Glomerular visceral epithelial cell (primary cell): ENCODE data around the gene GRM2.

Experiments
- DNase-seq: peaks from one replicate; pipeline ENCODE4 v3.0.0-alpha.2; 2016; ENCODE audit errors: extremely low spot score

Gene GRM2

DNA sequence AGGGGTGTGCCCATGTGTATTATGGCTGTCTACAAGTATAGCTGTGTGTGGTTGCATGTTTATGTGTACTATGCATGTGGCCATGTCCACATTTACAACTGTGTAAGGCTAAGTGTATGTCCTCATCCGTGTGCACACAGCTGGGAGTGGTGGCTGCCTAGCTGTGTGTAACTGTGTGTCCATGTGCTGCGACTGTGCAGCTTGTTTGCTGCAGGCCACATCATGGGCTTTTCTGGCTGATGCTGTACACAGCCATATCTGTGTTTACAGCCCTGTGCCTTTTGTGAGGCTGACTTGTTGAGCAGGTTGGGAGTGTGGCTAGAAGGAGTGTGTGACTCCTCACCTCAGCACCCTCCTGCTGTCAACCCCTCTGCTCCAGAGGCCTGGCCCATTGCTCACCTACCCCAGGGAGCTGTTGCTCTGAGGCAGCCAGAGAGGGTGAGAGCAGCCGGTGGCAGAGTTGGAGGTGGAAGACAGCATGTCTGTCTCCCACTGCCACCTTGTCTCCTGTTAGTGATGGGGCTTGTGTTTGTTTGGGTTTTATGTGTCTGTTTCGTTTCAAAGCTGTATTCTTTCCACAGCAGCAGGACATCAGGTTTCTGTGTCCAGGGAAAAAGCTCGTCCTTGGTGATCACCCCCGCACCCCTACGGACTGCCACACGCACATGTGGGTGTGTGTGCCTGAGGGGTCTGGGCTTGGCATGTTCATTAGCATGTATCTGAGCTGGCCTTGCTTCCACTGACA lies 1.4 kb upstream of the GRM2 start:
- DNase-seq: no peak

DNA sequence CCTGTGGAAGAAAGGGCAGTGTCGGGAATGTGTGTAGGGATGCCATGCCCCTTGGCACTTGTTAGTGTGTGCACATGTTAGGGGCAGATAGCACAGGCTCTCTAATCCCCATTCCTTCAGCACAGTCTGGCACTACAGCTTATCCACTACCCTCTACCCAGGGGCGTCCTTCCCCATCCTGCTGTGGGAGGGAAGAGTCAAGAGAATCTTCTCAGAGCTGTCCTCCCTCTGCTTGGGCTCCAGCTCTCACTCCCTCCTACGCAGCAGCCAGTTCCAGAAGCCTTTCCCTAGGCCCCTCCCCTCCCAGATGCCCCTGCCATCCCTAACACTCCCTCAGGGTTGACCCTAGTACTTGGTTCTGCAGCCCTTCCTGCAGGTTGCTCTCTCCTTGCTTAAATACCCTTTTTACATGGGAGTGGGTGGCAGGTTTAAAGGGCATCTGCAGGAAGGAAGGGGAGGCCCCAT lies 815 bp upstream of the GRM2 start:
- no peak for DNase-seq

DNA sequence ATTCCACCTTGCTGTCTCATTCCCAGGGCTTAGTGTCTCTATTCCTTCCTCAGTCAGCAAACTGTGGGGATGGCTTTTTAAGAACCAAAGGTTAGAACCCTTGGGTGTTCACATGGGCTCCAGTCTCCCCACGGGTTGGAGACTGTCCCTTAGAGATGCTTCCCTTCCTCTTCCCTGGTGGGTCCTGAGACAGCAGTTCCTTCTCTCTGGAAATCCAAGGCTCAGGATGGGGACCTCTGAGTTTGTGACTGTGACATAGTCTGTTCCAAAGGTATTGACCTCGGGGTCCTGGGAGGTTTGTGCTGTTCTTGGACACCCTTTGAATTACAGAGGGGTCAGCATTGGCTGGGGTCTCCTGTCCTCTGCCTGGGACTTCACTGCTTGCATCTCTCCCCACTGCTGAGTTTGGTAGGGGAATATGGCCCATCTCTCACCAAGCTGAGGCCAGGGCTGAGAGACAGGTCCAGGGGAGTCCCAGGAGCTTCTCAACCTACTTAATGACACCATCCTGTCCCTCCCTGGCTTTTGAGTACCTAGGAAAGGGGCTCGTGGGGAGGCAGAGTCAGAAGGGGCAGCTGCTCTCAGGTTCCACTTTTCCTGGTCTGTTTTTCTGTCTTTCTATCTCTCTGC lies 1.5 kb downstream of the GRM2 start:
- no peak for DNase-seq

DNA sequence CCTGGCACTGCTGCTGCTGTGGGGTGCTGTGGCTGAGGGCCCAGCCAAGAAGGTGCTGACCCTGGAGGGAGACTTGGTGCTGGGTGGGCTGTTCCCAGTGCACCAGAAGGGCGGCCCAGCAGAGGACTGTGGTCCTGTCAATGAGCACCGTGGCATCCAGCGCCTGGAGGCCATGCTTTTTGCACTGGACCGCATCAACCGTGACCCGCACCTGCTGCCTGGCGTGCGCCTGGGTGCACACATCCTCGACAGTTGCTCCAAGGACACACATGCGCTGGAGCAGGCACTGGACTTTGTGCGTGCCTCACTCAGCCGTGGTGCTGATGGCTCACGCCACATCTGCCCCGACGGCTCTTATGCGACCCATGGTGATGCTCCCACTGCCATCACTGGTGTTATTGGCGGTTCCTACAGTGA lies 2.1 kb downstream of the GRM2 start:
- no peak for DNase-seq

DNA sequence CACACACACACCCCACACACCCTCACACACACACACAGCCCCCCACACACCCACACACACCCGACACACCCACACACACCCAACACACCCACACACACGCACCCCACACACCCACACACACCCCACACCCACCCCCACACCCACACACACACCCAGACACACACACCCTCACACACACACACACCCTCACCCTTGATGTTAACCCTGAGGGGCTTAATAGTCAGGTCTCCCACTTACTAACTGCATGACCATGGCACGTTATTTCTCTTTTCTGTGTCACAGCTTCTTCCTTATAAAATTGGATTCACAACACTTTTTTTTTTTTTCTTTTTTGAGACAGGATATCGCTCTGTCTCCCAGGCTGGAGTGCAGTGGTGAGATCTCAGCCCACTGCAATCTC lies 2.8 kb downstream of the GRM2 start:
- no peak for DNase-seq

DNA sequence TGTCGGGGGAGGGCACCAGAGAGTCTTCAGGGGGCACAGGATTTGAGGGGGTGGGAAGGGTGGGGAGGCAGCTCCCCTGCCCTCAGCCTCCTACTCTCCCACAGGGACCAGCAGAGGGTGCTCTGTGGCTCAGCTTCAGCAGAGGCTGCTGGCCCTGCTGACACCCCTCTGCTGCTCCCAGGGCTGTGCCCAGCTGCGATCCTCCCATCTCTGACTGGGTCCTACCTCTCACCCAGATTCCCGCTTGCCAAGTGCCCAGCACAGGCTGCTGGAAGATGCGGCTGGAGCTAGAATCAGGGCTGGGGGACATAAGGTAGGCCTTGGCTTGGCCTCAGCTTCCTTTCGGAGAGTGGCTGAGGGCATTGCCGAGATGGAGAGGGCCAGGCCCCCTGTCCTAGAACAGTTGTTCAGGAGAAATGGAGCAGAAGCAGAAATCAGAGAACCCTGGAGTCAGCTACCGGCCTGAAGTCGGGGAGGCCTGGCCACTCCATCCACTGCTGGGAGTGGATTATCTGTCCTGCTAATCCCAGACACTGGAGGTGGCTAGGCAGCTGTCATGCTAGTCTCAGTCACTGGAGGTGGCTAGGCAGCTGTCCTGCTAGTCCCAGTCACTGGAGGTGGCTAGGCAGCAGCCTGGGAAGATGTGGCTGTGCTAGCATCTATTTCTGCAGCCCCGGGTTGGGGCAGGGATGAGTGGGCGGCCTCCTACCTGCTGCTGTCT lies 3.9 kb downstream of the GRM2 start:
- no peak for DNase-seq

DNA sequence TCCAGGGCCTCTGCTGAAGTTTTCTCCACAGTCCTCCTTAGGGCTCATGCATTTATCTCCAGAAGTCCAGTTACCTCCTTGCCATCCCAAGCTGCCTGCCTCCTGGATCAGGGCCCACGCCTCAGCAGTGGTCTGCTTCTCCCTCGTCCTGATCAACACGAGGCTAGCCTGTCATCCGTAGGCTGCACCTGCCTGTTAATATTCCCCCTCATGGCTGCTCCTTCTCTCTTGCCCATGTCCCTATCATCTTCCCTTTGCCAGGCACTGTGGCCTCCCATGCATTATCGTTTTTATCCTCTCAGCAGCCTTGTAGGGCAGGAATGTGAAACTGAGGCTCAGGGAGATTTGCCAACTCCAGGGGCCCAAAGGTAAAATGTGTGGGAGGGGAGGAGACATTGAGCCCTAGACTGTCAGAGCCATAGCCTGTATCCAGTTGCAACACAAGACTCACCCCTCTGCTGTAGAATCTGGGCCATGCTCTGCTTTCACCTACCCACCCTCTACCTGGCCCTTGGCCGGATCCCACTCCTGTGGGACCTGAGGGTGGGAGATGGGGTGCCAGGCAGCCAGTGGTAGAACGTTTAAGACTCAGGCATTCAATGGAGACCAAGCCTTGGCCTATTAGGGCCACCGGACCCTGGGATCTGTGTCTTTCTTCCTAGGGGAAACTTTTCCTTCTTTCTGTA lies 4.6 kb downstream of the GRM2 start:
- no peak for DNase-seq

DNA sequence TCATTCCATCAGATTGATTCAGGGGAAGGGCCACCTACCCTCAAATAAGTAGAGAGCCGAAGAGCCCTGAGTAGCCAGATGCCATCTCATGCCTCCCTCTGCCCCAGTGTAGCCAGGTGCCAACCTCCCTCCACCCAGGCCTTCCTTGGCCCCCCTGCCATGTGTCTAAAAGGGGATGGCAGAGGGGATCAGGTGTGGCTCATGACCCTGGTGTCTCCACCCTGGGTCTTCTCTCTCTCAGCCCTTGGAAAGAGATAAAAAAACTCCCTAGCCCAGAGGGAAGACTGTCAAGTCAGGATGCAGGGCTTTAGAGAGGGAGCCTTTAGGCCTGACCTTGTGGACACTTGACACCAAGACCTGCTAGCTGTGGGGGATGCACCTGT lies 5.2 kb downstream of the GRM2 start:
- DNase-seq: no peak

DNA sequence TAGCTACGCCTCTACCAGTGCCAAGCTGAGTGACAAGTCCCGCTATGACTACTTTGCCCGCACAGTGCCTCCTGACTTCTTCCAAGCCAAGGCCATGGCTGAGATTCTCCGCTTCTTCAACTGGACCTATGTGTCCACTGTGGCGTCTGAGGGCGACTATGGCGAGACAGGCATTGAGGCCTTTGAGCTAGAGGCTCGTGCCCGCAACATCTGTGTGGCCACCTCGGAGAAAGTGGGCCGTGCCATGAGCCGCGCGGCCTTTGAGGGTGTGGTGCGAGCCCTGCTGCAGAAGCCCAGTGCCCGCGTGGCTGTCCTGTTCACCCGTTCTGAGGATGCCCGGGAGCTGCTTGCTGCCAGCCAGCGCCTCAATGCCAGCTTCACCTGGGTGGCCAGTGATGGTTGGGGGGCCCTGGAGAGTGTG lies 5.7 kb downstream of the GRM2 start:
- DNase-seq: no peak

DNA sequence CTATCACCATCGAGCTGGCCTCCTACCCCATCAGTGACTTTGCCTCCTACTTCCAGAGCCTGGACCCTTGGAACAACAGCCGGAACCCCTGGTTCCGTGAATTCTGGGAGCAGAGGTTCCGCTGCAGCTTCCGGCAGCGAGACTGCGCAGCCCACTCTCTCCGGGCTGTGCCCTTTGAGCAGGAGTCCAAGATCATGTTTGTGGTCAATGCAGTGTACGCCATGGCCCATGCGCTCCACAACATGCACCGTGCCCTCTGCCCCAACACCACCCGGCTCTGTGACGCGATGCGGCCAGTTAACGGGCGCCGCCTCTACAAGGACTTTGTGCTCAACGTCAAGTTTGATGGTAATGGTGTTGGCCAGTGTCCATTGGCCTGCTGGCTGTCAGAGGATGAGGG lies 6.1 kb downstream of the GRM2 start:
- DNase-seq: no peak

DNA sequence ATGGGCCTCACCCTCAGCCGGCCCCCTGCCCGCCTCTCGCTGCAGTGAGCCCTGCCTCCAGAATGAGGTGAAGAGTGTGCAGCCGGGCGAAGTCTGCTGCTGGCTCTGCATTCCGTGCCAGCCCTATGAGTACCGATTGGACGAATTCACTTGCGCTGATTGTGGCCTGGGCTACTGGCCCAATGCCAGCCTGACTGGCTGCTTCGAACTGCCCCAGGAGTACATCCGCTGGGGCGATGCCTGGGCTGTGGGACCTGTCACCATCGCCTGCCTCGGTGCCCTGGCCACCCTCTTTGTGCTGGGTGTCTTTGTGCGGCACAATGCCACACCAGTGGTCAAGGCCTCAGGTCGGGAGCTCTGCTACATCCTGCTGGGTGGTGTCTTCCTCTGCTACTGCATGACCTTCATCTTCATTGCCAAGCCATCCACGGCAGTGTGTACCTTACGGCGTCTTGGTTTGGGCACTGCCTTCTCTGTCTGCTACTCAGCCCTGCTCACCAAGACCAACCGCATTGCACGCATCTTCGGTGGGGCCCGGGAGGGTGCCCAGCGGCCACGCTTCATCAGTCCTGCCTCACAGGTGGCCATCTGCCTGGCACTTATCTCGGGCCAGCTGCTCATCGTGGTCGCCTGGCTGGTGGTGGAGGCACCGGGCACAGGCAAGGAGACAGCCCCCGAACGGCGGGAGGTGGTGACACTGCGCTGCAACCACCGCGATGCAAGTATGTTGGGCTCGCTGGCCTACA lies 8.5 kb downstream of the GRM2 start:
- no peak for DNase-seq

DNA sequence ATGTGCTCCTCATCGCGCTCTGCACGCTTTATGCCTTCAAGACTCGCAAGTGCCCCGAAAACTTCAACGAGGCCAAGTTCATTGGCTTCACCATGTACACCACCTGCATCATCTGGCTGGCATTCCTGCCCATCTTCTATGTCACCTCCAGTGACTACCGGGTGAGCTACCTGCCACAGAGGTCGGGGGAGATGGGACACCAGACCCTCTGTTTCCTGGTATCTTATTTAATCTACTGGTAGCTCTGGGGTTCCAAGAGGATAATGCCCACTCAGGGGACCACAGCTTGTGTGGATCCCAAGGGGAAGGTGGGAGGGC lies 9.1 kb downstream of the GRM2 start:
- no peak for DNase-seq

DNA sequence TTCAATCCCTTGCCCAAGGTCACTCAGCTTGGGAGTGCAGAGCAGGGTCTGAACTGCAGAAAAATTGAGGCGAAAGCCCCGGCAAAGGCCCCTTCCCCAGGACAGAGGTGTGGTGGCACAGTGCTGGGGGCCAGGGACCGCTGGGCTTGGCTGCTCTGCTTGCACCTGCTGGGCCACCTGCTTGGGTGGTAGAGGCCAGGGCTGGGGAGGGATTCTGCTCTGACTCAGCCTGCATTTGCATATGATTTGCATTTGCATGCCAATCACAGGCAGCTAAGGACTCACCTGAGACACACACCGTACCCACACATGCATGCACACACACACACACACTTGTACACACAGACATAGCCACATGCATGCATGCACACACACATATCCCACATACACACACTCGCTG lies 9.9 kb downstream of the GRM2 start:
- no peak for DNase-seq

DNA sequence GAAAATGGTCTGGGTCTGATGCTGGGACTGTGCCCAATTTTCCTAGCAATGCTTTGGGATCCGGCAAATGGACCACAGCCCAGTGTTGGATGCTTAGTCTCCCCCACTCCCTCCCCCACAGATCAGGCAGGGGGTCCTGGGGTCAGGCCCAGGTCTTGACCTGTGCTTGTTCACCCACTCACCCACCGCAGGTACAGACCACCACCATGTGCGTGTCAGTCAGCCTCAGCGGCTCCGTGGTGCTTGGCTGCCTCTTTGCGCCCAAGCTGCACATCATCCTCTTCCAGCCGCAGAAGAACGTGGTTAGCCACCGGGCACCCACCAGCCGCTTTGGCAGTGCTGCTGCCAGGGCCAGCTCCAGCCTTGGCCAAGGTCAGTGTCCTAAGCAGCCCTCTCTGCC lies 10.6 kb downstream of the GRM2 start:
- no peak for DNase-seq

DNA sequence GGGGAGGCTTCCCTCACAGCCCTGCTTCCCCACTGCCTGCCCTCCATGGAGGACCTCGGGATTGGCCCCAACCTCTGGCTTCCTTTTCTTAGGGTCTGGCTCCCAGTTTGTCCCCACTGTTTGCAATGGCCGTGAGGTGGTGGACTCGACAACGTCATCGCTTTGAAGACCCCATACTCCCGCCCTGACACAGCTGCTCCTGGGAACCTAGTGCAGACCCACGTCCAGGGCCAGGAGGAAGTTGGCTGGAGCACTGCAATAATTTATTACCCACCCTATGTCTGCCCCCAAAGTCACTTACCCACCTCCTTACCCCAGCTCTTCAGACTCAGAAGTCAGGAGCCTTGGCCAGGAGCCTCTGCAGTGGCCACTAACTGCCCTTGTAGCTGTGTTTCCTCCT lies 11.1 kb downstream of the GRM2 start:
- DNase-seq: no peak

DNA sequence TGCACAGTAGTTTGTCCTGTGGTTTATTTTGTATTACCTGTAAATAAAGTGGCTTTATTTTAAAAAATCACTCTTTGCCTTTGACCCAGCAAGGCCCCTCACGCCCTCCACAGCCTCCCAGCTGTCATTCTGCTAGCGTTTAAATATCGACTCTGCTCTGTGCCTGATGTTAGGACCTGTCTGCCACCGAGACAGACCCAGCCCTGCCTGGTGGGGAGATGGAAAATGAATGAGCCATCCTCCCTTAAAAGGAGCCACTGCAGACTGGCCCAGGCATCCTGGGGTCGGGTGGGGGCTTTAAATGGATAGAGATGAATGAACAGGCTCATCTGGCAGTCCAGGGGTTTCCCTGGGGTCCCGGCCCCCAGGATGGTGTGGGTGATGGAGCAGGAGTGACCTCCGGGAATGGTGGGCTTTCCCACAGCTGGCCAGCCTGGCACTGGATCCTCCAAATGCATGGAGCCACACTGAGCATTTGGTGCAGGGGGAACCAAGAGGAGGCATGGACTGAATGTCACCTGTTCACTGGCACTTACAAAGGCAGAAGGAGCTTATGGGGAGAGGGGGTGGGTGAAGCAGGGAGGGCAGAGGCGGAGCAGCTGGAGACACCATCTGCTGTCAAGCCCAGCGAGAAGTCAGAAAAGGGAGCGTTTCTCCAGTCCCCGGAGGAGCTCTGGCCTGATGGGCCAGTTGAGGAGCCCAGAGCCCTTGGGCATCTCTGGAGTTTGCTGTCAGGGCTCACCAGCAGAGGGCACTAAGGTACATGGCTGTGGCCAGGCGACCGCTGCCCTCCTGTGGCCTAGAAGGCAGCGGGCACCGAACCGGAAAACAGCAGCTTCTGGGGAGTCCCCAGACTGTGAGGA lies 11.9 kb downstream of the GRM2 start:
- peak; percentile 51 for DNase-seq

DNA sequence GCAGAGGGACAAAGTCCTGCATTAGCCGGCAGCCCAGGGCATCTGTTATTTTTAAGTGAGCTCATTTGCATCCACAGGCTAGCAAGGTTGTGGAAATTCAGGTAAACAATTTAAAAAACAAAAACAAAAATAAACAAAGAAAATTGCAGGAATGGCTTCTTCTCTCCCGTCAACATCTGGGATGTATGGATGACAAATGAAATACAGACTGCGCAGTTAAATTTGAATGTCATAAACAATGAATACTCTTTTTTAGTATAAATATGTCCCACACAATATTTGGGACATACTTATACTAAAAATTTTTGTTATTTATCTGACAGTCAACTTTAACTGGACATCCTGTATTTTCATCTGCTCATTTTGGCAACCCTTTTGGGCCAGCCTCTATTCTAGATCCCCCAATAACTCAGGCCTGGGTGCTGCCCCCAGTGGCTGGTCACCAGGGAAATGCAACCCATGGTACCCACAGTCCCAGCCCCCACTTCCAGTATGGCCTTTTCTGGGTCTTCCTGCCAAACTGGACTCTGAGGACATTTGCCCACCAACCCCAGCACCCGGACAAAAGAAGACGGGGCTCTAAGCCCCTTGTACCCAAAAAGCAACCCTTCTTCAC lies 12.7 kb downstream of the GRM2 start:
- no peak for DNase-seq

DNA sequence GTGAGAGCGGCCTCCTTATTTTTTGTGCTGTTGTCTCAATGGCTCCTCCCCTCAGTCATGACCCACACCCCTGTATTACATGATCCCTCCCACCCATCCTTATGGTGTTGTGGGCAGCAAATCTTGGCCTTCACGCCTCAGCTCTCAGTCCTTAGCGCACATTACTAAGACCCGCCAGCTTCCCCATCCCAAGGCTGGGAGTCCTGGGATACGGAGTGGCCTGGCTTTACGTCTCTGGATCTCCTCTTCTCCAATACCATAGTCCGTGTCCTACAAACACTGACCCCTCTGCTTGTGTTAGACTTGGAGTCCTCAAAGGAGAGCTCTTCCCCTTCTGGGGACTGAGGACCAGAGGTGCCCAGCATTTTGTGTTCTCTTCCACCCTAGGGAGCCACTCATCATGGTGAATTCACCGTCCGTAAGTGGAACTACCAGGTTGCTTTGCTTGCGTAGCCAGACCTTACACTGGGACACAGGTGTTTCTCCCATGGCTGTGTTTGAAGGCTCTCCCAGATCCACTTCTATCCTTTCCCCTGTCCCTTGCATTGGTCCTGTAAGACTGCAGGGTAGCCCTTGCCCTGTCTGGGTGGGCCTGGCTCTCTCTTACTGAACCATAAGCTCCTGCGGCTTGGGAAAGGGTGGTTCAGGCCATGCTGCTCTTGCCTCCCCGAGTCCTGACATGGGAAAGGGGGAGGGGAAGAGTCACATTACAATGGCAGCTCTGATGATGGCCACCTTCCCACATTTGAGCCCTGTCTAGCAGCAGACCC lies 13.6 kb downstream of the GRM2 start:
- DNase-seq: no peak

DNA sequence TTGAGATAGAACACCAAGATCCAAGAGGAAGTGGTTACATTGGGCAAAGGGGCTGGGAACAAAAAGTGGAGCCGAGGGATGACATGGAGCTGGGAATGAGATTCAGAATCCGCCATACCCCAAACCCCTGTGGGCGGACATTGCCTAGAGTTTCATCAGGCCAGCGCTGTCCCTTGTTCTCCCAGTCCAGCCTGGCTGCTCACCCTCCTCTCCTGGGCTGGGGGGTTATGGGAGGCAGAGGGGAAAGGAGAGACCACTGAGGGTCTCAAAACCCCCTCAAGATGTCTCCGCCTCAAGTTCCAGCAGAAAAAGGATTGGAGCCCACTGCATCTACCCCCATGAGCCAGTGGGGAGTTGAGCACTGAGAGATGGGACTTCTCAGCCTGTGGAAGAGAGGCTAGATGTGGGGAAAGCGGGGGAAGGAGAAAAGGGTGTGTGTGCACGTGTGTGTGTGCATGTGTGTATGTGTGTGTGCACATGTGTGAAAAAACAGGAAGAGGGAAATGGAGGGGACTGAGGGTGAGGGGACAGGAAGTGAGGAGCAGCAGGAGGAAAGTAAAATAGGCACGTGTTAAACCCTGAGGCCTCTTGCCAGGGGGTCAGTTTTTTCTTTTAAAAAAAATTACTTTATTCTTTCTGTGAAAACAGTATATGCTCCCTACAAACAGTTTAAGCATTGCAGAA lies 14.3 kb downstream of the GRM2 start:
- DNase-seq: no peak
